ENCODE data around the gene SCGB3A1.

DNA sequence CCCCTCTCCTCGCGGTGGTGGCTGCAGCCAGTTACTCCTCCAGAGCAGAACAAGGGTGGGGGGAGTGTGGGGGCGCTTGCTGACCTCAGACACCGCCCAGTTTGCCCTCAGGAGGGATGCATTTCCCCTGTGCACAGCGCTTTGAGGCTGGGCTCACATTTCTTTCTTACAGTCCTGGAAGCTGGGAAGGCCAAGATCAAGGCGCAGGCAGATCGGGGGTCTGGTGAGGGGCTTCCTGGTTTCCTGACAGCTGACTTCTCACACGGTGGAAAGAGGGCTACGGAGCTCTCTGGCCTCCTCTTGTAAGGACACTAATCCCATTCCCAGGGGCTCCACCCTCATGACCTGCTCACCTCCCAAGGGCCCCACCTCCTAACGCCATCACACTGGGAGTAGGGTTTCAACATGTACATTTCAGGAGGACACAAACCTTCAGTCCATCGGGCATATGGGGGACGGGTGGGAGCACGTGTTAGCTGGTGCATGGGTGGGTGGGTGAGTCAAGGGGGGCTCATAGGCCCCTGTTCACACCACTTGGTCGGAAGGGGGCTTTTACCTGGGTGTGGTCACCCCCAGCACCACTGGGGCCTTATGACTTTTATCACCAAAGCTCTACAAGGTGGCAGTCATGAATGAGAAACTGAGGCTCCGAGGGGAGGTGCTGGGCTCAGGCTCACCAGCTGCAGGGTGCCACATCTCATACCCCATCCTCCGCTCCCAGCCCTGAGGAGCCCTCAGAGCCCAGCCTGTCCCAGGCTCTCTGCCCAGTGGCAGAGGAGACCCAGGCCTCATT, 7.7 kb upstream of the SCGB3A1 start:
- TF ChIP-seq, protein P1, sequence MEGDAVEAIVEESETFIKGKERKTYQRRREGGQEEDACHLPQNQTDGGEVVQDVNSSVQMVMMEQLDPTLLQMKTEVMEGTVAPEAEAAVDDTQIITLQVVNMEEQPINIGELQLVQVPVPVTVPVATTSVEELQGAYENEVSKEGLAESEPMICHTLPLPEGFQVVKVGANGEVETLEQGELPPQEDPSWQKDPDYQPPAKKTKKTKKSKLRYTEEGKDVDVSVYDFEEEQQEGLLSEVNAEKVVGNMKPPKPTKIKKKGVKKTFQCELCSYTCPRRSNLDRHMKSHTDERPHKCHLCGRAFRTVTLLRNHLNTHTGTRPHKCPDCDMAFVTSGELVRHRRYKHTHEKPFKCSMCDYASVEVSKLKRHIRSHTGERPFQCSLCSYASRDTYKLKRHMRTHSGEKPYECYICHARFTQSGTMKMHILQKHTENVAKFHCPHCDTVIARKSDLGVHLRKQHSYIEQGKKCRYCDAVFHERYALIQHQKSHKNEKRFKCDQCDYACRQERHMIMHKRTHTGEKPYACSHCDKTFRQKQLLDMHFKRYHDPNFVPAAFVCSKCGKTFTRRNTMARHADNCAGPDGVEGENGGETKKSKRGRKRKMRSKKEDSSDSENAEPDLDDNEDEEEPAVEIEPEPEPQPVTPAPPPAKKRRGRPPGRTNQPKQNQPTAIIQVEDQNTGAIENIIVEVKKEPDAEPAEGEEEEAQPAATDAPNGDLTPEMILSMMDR (IDR thresholded peaks at IDR 0.05), result no peak
- no peak for TF ChIP-seq EZH2 (IDR thresholded peaks at IDR 0.05; ENCODE audit: borderline replicate concordance, insufficient read depth, low read depth, low read length, poor library complexity, severe bottlenecking)

Data from B cell (primary cell).